ENCODE measurements around the gene GCLC. TPM values are rescaled to one million over a fixed set of nuclear protein-coding genes. Genes with fewer than 3 reads are reported as not detected.

Gene GCLC
- total and polyA plus RNA-seq, 9 of the 15 experiments (the other 6 are each of a cell fraction or from before 2014, with no cell fraction given): 3.9 to 20.0 (median 9.4) TPM

DNA sequence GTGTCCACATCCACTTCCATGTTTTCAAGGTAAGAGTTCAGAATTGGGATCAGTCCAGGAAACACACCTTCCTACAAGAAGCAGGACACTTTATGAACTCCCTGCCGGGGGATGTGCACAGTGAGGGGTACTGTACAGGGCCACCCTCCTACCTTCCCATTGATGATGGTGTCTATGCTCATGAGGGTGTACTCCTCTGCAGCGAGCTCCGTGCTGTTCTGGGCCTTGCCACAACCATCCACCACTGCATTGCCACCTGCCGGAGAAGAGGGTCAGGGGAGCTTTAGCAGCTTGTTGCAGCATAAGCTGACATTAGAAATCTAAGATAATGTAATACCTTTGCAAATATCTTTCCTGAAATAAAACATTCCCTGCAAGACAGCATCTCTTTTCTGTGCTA, 44.8 kb downstream of the GCLC start:
- CTCF ChIA-PET (ENCODE audit: low intra/inter-chr PET ratio): no interaction called here
- intact Hi-C loops (cut with micrococcal nuclease): no loop called here
- no peak for FAIRE-seq

More for the DNA sequence above, 44.8 kb downstream of the GCLC start:
- Histone ChIP-seq H3K36me3 (ENCODE audit: control insufficient read depth, insufficient read depth, low read length) (no peaks in the 10 kb centered on the region), H3K9ac (ENCODE audit: insufficient read depth in 1 of 2, low read depth in 2 of 2, low read length in 2 of 2) (no peak overlapping the region), H3K79me2 (ENCODE audit: control insufficient read depth, insufficient read depth, low read length) (no peaks in the 10 kb centered on the region), H3K27me3 (ENCODE audit: control insufficient read depth in 2 of 2, insufficient read depth in 2 of 2, low read length in 2 of 2) (no peaks in the 10 kb centered on the region), H2AFZ (ENCODE audit: low read depth, low read length) (no peak overlapping the region), H3K27ac (ENCODE audit: extremely low read depth, low read depth, low read length) (no peak overlapping the region), H3K4me3 (no peak overlapping the region), H4K20me1 (replicated peaks; ENCODE audit: control insufficient read depth, insufficient read depth, low read length) (no peaks in the 10 kb centered on the region; the same call in 1 of the 2 replicates), H3K4me2 (ENCODE audit: insufficient read depth, low read length) (no peak overlapping the region), H3K4me1 (replicated peaks in 1 of 2; ENCODE audit: control insufficient read depth in 2 of 2, insufficient read depth in 2 of 2, low read length in 2 of 2) (peaks cover 0 to 2% of the 10 kb centered on the region in 2 experiments; a peak in 2 of 5 replicates), H3K9me1 (ENCODE audit: control insufficient read depth, insufficient read depth, low read length) (no peaks in the 10 kb centered on the region), H3K9me3 (replicated peaks; ENCODE audit: control insufficient read depth, insufficient read depth, low read depth, low read length) (no peaks in the 10 kb centered on the region)
- in situ Hi-C loops (cut with MboI): no loop called here
- DNase-seq (ENCODE audit: extremely low read depth in 1 of 4, low spot score in 3 of 4): no peak
- POLR2A ChIA-PET: no interaction called here
- WGBS (ENCODE audit: insufficient coverage, low coverage, missing lambda C conversion rate): 91% methylated on average over 2 of the region's 4 CpGs
- TF ChIP-seq, protein P1, sequence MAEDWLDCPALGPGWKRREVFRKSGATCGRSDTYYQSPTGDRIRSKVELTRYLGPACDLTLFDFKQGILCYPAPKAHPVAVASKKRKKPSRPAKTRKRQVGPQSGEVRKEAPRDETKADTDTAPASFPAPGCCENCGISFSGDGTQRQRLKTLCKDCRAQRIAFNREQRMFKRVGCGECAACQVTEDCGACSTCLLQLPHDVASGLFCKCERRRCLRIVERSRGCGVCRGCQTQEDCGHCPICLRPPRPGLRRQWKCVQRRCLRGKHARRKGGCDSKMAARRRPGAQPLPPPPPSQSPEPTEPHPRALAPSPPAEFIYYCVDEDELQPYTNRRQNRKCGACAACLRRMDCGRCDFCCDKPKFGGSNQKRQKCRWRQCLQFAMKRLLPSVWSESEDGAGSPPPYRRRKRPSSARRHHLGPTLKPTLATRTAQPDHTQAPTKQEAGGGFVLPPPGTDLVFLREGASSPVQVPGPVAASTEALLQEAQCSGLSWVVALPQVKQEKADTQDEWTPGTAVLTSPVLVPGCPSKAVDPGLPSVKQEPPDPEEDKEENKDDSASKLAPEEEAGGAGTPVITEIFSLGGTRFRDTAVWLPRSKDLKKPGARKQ (CRISPR knock-in tag; IDR thresholded peaks at IDR 0.05): no peak
- TF ChIP-seq POLR2G (IDR thresholded peaks at IDR 0.05; ENCODE audit: low read depth, low read length) (no peak), XRCC3 (IDR thresholded peaks at IDR 0.05) (no peak), SRF (CRISPR knock-in tag; IDR thresholded peaks at IDR 0.05) (no peak), ATF2 (CRISPR knock-in tag; IDR thresholded peaks at IDR 0.05) (no peak), IRF1 (CRISPR knock-in tag; IDR thresholded peaks at IDR 0.05; ENCODE audit: borderline replicate concordance) (no peak), BRCA1 (IDR thresholded peaks at IDR 0.05) (no peak), BRCA1 (CRISPR knock-in tag; IDR thresholded peaks at IDR 0.05) (no peak), NBN (IDR thresholded peaks at IDR 0.05; ENCODE audit: low read depth) (no peak), EHMT2 (IDR thresholded peaks at IDR 0.05) (no peak), ZNF830 (CRISPR knock-in tag; IDR thresholded peaks at IDR 0.05) (no peak)
- TF ChIP-seq, protein P2, sequence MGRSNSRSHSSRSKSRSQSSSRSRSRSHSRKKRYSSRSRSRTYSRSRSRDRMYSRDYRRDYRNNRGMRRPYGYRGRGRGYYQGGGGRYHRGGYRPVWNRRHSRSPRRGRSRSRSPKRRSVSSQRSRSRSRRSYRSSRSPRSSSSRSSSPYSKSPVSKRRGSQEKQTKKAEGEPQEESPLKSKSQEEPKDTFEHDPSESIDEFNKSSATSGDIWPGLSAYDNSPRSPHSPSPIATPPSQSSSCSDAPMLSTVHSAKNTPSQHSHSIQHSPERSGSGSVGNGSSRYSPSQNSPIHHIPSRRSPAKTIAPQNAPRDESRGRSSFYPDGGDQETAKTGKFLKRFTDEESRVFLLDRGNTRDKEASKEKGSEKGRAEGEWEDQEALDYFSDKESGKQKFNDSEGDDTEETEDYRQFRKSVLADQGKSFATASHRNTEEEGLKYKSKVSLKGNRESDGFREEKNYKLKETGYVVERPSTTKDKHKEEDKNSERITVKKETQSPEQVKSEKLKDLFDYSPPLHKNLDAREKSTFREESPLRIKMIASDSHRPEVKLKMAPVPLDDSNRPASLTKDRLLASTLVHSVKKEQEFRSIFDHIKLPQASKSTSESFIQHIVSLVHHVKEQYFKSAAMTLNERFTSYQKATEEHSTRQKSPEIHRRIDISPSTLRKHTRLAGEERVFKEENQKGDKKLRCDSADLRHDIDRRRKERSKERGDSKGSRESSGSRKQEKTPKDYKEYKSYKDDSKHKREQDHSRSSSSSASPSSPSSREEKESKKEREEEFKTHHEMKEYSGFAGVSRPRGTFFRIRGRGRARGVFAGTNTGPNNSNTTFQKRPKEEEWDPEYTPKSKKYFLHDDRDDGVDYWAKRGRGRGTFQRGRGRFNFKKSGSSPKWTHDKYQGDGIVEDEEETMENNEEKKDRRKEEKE (IDR thresholded peaks at IDR 0.05; ENCODE audit: borderline replicate concordance in 1 of 2, control insufficient read depth in 1 of 2, low read depth in 2 of 2, low read length in 1 of 2): no peak
- no peak for ATAC-seq
- BruUV-seq (replicated peaks): no TSS peak

Measured in K562 (cell line).